Adrenal gland (tissue), 5 donors: Measurements from ENCODE around the gene RABGAP1L.

Source experiments
- CTCF ChIP-seq, 6 experiments: fragments of 450-650 bp in 4 of 6; fragments of 200-600 bp in 2 of 6; sonication (generic) in 1 of 6; IDR thresholded peaks; 1 replicate in 5 of 6; 2 replicates in 1 of 6; pipeline versions ENCODE4 v1.5.1 to v1.8.0; 2016 to 2021; ENCODE audit warnings: antibody characterized with exemption in 6 of 6, mild to moderate bottlenecking in 2 of 6, moderate library complexity in 1 of 6
- POLR2A ChIP-seq, 2 donors: fragments of 450-650 bp; IDR thresholded peaks; one replicate each; pipeline ENCODE4 v1.6.1; 2017; ENCODE audit warnings: antibody characterized with exemption in 2 of 2, mild to moderate bottlenecking in 2 of 2, moderate library complexity in 1 of 2
- donor health status: DM: no; HTN: no; CAD: no.

GRCh38 chr1:174197088-174197487 is 37.8 kb downstream of the RABGAP1L start:
- no peak for TF ChIP-seq POLR2A (IDR thresholded peaks at IDR 0.05)
- no peak for TF ChIP-seq CTCF (IDR thresholded peaks at IDR 0.05)
